K562 (cell line): ENCODE results near the gene KCNAB2. TPM values are rescaled to one million over a fixed set of nuclear protein-coding genes. Genes with fewer than 3 reads are reported as not detected.
A peak's percentile ranks its signal among the peaks of the same experiment; 100 is the strongest.

Source experiments
- BACH1 ChIP-seq: fragments of 200-800 bp; sonication (Bioruptor generic); IDR thresholded peaks from 2 replicates; pipeline ENCODE4 v1.6.1; 2016; ENCODE audit warnings: missing genetic modification characterization, missing compliant biosample characterization
- FOXJ2 ChIP-seq: fragments of 200-800 bp; sonication (Bioruptor generic); IDR thresholded peaks from 2 replicates; pipeline ENCODE4 v1.6.1; 2016; ENCODE audit warnings: missing genetic modification characterization, missing compliant biosample characterization
- GABPB1 ChIP-seq: sonication (generic); formaldehyde crosslinking; IDR thresholded peaks from 2 replicates; pipeline ENCODE4 v1.8.0; 2022; ENCODE audit warnings: mild to moderate bottlenecking, missing genetic modification reagents
- KAT8 ChIP-seq: fragments of 450-650 bp; IDR thresholded peaks from 2 replicates; pipeline ENCODE4 v1.6.1; 2016; ENCODE audit warnings: low read depth, mild to moderate bottlenecking
- KLF13 ChIP-seq: fragments of 450-650 bp; IDR thresholded peaks from 2 replicates; pipeline ENCODE4 v1.6.1; 2016; ENCODE audit warnings: missing genetic modification characterization, low read depth, mild to moderate bottlenecking, missing compliant biosample characterization, moderate library complexity, borderline replicate concordance
- MAFF ChIP-seq: IDR thresholded peaks from 2 replicates; pipeline ENCODE4 v1.6.1; 2012; ENCODE audit warnings: low read length, improper control_type of control experiment
- MTA3 ChIP-seq: fragments of 450-650 bp; formaldehyde crosslinking; IDR thresholded peaks from 2 replicates; pipeline ENCODE4 v1.6.1; 2017; ENCODE audit warnings: mild to moderate bottlenecking, borderline replicate concordance
- POLR3A ChIP-seq: IDR thresholded peaks from 2 replicates; pipeline ENCODE4 v1.6.1; 2011; ENCODE audit warnings: borderline replicate concordance, mild to moderate bottlenecking, moderate library complexity; ENCODE audit not compliant: insufficient read length, insufficient read depth; ENCODE audit errors: extremely low read depth
- PTBP1 ChIP-seq: fragments of 200-400 bp; formaldehyde crosslinking; IDR thresholded peaks from 2 replicates; pipeline ENCODE4 v1.6.1; 2017; ENCODE audit warnings: low read depth, low read length
- RCOR1 ChIP-seq, 2 experiments: IDR thresholded peaks; 2 replicates each; pipeline ENCODE4 v1.6.1; 2012; ENCODE audit warnings: low read depth in 2 of 2, low read length in 2 of 2, borderline replicate concordance in 1 of 2, improper control_type of control experiment in 1 of 2
- SRSF1 ChIP-seq: fragments of 200-400 bp; formaldehyde crosslinking; IDR thresholded peaks from 2 replicates; pipeline ENCODE4 v1.6.1; 2017; ENCODE audit warnings: mild to moderate bottlenecking, low read depth, low read length, moderate library complexity
- ZEB2 ChIP-seq: fragments of 450-650 bp; IDR thresholded peaks from 2 replicates; pipeline ENCODE4 v1.6.1; 2016
- ZNF561 ChIP-seq: fragments of 450-650 bp; formaldehyde crosslinking; conservative IDR thresholded peaks from 2 replicates; pipeline ENCODE4 v1.4.0; 2020; ENCODE audit warnings: mild to moderate bottlenecking, moderate library complexity
- ZNF586 ChIP-seq: fragments of 450-650 bp; formaldehyde crosslinking; conservative IDR thresholded peaks from 2 replicates; pipeline ENCODE4 v1.4.0; 2020; ENCODE audit warnings: mild to moderate bottlenecking, moderate library complexity
- ZNF785 ChIP-seq: fragments of 250-450 bp; sonication (Bioruptor Pico); IDR thresholded peaks from 2 replicates; pipeline ENCODE4 v1.4.0; 2020; ENCODE audit warnings: mild to moderate bottlenecking
- polyA plus RNA-seq, 8 experiments: library from polyadenylated mRNA; depleted of rRNA in 4 of 8; stranded (reverse) in 5 of 8; unstranded in 3 of 8; fragments of >200 nt; fragmentation: Nextera tagmentation in 2 of 8; fragmentation: Illumina TruSeq in 1 of 8; extraction: Ambion mirVana in 2 of 8; extraction: Trizol in 1 of 8; gene quantifications; 2 replicates each; pipeline versions ENCODE4 v1.2.1 to v1.2.3, GENCODE V29; 2011 to 2014; ENCODE audit warnings: inconsistent platforms in 1 of 8, missing spikeins in 1 of 8
- total RNA-seq, 7 experiments: library from RNA; depleted of rRNA in 6 of 7; stranded (reverse); fragments of >200 nt in 6 of 7; fragmentation: Illumina TruSeq in 2 of 7; extraction: Trizol in 2 of 7; gene quantifications; 2 replicates each; pipeline versions ENCODE4 v1.2.1 to v1.2.3, GENCODE V29; 2011 to 2021; ENCODE audit warnings: low replicate concordance in 1 of 7
- TF ChIP-seq, protein P1 (sequence below): sonication (generic); formaldehyde crosslinking; IDR thresholded peaks from 2 replicates; pipeline ENCODE4 v1.5.0; 2020; ENCODE audit warnings: missing genetic modification reagents
- TF ChIP-seq, protein P2 (sequence below): fragments of 450-650 bp; formaldehyde crosslinking; IDR thresholded peaks from 2 replicates; pipeline ENCODE4 v1.4.0; 2022; ENCODE audit warnings: mild to moderate bottlenecking, moderate library complexity
- TF ChIP-seq, protein P3 (sequence below), 2 experiments: IDR thresholded peaks in 1 of 2; conservative IDR thresholded peaks in 1 of 2; 2 replicates each; pipeline ENCODE4 v1.6.1; 2016; ENCODE audit warnings: low read depth in 2 of 2, mild to moderate bottlenecking in 1 of 2, missing compliant biosample characterization in 1 of 2, missing genetic modification characterization in 1 of 2, moderate library complexity in 1 of 2
- TF ChIP-seq, protein P4 (sequence below): fragments of 150-350 bp; conservative IDR thresholded peaks from 2 replicates; pipeline ENCODE4 v1.6.1; 2014; ENCODE audit warnings: low read length

KCNAB2 gene
- total and polyA plus RNA-seq, 9 of the 15 experiments (the other 6 are each of a cell fraction or from before 2014, with no cell fraction given), result 1.8 to 15.8 (median 7.1) TPM

DNA sequence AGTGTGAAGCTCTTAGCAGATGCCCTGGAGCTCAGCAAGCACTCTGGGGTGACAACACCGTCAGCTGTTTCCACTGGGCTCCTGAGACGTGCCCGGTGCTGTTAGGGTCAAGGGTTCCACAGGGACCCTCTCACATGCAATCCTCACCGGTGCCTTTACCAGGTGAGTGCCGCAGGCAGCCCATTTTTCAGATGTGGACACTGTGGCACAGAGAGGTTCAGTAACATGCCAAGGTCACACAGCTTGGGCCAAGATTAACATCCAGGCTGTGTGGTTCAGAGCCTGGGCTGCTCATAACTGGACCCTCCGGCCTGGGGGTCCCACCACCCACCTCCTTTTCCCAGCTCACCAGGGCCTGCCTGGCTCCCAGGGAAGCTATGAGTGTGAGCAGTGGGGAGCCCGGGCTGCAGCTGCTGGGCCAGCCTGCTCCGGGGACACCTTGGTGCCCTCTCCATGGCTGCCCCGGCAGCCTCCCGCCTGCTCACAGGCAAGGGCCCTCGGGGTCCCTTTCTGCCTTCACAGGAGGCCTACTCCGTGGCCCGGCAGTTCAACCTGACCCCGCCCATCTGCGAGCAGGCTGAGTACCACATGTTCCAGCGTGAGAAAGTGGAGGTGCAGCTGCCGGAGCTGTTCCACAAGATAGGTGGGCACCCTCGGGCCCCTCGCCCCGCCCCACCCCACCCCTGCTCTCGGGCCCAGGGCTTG, 49.3 kb downstream of the KCNAB2 start (continued):
- TF ChIP-seq FOXJ2 (tag) (no peak), ZEB2 (no peak), ZNF785 (CRISPR knock-in tag) (no peak), MTA3 (no peak), POLR3A (no peak), BACH1 (tag) (no peak), MAFF (no peak), RCOR1 (IDR thresholded peaks at IDR 0.05; ENCODE audit: borderline replicate concordance in 1 of 2, low read depth in 2 of 2, low read length in 2 of 2) (0 out of 4 replicates have a peak, but pooled peaks of 1 of the 2 experiments have one; percentile 30), KLF13 (no peak), ZNF561 (CRISPR knock-in tag) (no peak), ZNF586 (CRISPR knock-in tag) (no peak), SRSF1 (no peak), KAT8 (no peak), GABPB1 (CRISPR knock-in tag) (no peak), PTBP1 (peak; percentile 93)
- TF ChIP-seq, protein P1, sequence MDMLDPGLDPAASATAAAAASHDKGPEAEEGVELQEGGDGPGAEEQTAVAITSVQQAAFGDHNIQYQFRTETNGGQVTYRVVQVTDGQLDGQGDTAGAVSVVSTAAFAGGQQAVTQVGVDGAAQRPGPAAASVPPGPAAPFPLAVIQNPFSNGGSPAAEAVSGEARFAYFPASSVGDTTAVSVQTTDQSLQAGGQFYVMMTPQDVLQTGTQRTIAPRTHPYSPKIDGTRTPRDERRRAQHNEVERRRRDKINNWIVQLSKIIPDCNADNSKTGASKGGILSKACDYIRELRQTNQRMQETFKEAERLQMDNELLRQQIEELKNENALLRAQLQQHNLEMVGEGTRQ, result no peak
- TF ChIP-seq, protein P2, sequence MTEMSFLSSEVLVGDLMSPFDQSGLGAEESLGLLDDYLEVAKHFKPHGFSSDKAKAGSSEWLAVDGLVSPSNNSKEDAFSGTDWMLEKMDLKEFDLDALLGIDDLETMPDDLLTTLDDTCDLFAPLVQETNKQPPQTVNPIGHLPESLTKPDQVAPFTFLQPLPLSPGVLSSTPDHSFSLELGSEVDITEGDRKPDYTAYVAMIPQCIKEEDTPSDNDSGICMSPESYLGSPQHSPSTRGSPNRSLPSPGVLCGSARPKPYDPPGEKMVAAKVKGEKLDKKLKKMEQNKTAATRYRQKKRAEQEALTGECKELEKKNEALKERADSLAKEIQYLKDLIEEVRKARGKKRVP, result no peak
- TF ChIP-seq, protein P3, sequence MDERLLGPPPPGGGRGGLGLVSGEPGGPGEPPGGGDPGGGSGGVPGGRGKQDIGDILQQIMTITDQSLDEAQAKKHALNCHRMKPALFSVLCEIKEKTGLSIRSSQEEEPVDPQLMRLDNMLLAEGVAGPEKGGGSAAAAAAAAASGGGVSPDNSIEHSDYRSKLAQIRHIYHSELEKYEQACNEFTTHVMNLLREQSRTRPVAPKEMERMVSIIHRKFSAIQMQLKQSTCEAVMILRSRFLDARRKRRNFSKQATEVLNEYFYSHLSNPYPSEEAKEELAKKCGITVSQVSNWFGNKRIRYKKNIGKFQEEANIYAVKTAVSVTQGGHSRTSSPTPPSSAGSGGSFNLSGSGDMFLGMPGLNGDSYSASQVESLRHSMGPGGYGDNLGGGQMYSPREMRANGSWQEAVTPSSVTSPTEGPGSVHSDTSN (CRISPR knock-in tag; IDR thresholded peaks at IDR 0.05; ENCODE audit: low read depth), result no peak
- TF ChIP-seq, protein P3 (tag; conservative IDR thresholded peaks at IDR 0.05; ENCODE audit: low read depth), result no peak
- TF ChIP-seq, protein P4, sequence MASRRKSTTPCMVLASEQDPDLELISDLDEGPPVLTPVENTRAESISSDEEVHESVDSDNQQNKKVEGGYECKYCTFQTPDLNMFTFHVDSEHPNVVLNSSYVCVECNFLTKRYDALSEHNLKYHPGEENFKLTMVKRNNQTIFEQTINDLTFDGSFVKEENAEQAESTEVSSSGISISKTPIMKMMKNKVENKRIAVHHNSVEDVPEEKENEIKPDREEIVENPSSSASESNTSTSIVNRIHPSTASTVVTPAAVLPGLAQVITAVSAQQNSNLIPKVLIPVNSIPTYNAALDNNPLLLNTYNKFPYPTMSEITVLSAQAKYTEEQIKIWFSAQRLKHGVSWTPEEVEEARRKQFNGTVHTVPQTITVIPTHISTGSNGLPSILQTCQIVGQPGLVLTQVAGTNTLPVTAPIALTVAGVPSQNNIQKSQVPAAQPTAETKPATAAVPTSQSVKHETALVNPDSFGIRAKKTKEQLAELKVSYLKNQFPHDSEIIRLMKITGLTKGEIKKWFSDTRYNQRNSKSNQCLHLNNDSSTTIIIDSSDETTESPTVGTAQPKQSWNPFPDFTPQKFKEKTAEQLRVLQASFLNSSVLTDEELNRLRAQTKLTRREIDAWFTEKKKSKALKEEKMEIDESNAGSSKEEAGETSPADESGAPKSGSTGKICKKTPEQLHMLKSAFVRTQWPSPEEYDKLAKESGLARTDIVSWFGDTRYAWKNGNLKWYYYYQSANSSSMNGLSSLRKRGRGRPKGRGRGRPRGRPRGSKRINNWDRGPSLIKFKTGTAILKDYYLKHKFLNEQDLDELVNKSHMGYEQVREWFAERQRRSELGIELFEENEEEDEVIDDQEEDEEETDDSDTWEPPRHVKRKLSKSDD, result no peak
